GM19467 (cell line): ENCODE measurements around the gene CMTM4.
A peak's percentile ranks its signal among the peaks of the same experiment; 100 is the strongest.

Experiments
- ATAC-seq: cut with Tn5 transposase; IDR thresholded peaks from one replicate; pipeline ENCODE4 v1.9.1; 2021; ENCODE audit warnings: mild to moderate bottlenecking, moderate library complexity; ENCODE audit not compliant: unreplicated experiment

CMTM4 gene

GRCh38 chr16:66696669-66697630 is at the start of gene CMTM4:
TSS of gene CMTM4 (minus strand) at chr16:66696743. CDS start at chr16:66696525, 218 bp downstream.
- ATAC-seq: peak; percentile 85

- ATAC-seq: no peak
Measured at GRCh38 chr16:66746048-66746447, 49.5 kb upstream of the CMTM4 start.

DNA sequence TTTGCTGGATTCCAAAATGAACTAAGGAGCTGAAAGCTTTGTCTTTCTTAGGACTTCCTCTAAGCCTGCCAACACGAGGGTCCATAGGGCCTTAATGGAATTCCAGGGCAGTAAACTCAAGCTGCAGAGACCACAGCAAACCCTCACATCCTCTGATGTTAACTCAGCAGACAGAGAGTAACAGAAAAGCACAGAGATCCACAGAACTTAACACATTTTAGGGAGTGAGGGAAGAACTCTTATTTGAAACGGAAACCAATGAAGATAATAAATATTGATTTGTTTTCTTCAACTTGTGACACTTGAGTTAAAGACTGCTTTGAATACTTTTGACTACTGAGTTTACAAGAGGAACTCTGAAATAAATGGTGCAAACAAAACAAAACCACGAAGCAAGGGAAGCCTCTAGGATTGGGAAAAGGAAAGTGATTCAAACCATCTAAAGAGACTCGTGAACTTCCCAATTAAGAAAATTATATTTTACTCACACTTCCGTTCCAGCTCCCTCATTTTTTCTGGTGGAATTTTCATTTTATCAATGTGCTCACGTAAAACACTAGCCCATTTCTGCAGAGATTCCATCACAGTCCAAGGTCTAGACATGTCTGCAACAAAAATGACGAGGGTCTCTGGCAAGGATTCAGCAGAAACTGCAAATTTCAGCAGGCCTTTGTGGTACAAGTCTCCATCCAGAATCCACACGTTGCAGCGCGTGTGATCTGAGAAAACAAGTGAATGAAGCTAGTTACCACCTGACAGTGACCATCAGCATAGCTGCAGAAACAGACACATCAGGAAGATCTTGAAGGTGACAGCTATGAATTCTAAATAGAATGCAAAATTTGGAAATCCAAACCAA is 45.6 kb upstream of the CMTM4 start:
- no peak for ATAC-seq

DNA sequence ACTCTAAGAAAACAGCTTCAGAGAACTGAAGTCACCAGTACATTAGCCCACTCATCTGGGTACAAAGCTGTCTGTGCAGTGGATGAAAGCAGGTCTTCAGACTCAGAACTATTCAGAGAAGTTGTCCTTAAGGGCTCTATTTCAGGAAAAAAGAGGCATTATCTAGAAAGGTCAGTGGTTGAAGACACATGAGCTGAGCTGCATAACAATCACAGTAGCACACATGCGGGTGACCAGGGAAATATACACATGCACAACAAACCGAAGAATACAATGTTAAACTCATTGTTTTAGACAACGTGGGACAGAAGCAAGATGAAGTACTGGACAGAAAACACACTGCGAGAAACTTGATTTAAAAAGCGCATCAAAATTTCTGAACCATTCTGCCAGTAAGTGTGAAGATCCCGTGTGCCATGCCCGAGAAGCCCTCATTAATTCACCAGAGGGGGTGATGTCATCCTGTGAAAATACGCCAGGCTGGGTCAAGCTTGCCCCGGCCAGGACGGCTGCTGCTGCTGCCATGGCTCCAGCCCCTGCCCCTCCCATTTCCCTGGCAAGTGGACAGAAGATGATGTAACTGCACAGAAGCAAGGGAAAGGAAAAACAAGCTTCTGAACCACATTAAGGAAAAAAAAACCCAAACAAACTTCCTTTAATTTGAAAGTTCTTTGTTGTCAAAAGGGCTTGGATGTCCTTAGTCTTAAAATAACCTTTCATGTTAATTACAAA is 44.8 kb upstream of the CMTM4 start:
- ATAC-seq: no peak

DNA sequence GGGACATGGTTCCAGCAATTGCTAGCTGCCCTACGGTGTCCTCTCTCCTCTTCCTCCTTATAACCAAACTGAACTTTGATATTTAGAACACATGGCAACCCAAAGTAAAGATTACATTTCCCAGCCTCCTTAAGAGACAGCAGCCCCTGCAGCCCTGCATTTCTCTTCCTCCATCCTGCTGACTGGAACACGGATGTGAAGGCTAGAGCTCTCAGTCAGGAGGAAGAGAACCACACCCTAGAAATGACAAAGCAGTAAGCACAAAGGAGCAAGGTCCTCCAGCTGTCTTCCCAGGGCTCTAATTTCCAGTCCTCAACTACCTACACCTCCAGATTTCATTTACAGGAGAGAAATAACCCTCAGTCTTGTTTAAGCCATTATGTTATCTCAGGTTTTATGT is 44.0 kb upstream of the CMTM4 start:
- ATAC-seq: no peak

DNA sequence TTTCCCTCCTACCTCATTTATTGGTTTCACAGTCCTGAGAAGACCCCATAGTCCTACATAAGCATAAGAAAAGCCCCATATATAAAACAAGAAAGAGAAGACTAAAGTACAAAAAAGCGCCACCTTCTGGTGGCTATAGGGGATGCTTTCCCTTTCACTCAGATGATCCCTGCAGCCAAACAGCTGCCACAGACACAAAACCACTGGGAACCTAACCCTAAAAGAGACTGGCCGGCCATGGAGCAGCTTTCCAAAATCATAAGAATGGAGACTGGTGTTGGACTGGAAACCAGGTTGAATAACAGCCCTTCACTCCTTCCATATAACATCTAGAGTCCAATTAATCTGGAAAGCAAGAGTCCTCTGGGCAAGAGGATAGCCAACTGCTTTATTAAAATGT is 43.5 kb upstream of the CMTM4 start:
- ATAC-seq: no peak

DNA sequence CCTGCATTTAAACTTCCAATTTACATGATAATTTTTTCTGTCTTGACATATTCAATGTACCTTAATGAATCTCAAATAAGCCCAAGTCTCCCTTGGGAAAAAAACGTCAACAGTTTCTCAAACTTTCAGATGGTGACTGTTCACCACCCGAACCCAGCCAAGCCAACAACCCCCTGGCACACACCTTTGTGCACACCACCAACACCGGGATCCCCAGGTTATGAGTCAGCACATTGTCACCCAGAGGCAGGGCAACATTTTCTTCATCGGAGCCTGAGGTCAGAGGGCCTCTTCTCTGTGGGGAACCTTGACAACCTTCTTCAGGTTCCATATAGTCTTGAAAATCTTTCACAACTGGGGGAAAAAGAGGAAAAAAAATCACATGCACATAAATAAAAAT is 39.3 kb upstream of the CMTM4 start:
- no peak for ATAC-seq

- ATAC-seq: no peak
Measured at GRCh38 chr16:66731101-66731500, 34.6 kb upstream of the CMTM4 start.

GRCh38 chr16:66728804-66729203 is 32.3 kb upstream of the CMTM4 start:
- ATAC-seq: no peak

DNA sequence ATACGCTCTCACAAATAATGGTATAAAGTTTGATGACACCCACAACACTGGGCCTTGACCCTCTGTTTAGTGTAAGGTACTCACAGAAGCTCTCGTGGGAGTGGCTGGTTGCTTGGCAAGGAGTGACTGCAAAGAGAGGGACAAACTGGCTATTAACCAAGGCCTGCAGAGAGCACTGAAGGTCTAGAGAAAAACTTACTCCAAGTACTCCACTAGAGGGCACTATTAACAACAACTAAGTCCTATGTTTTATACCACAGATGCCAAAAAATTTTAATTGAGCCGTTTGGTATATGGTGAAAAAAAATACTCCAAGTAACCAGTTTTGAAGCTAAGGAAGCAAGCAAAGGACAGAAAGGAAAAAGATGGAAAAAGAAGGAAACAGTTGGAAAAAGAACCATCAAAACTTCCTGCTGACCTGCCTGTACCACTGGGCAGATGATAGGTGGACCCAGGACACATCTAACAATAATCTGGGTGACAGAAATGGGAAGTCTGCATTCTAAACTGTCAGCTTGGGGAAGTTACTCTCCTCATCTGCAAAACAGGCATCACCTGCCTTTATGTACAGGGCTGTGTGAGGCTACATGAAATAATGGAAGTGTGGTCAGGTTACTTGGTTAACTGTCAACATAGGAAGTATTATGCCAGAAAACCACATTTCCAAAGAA is 31.7 kb upstream of the CMTM4 start:
- no peak for ATAC-seq

DNA sequence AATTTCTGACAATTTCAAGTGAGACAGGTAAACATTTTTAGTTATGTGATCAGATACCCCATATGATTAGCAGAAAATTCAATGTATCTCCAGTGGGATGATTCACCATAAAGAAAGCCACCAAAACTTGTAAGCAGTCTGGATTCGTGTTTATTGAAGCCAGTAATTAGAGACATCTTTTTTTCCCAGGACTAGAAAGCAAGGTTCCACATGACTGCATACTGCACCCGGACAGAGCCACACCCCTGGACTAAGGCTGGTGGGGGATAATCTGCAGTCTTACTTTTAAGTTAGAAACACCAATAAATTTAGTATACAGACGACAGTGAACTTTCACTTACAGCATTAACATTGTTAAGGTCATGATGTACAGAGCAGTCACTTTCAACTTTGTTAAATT is 24.2 kb upstream of the CMTM4 start:
- no peak for ATAC-seq

GRCh38 chr16:66719246-66719645 is 22.7 kb upstream of the CMTM4 start:
- no peak for ATAC-seq

- ATAC-seq: no peak
Measured at GRCh38 chr16:66717776-66718175, 21.2 kb upstream of the CMTM4 start.

DNA sequence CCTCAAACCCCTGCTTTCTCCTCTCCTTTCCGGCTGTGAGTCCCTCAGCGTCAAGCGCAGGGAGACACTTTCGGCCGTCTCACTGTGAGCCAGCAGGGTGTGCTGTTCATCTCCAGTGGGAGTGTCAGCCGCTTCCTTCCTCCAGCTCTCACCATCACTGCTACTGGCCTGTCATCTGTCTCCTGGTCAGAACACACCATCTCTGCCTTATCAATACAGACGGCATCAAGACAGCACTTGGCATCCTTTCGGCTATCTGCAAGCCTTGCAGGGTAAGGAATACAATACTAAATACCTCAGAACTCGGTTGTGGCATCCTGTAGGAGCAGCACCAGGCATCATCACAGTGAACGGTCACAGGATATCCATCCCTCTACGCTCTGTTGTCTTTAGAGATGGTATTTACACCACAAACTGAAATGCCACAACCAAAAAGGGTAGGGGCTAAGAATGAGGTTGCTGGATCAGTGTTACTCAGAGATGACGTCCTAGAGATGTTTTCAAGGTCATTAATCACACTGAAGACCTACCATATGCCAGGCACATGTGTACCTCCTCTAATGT is 20.7 kb upstream of the CMTM4 start:
- ATAC-seq: no peak

DNA sequence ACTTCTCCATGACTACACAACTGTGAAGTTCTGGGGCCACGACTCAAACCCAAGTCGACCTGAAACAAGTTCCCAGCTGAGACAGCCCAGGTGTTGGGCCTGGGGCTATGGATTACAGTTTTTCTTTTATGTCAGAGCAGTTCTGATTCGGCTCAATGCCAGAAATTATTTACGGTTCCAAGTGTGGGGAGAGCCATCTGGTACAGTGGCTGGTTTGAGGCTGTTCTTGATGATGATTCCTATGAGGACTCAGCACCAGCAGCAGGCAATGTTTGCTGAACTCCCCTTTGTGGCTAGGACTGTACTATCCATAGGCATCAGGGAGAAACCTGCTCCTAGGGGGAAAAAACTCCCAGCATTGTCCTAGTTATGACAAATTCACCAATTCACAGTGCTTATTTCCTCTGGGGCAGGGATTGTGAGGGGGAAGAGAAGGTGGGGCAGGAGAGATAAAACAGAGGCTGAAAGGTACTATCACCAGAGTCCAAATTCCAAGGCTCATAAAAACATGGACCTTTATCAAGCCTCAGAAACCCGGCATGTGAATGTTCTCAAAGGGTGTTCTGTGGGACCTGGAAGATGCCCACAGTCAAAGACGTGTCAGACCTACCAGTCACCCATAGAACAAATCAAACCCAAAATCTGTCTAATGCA is 18.2 kb upstream of the CMTM4 start:
- ATAC-seq: no peak

DNA sequence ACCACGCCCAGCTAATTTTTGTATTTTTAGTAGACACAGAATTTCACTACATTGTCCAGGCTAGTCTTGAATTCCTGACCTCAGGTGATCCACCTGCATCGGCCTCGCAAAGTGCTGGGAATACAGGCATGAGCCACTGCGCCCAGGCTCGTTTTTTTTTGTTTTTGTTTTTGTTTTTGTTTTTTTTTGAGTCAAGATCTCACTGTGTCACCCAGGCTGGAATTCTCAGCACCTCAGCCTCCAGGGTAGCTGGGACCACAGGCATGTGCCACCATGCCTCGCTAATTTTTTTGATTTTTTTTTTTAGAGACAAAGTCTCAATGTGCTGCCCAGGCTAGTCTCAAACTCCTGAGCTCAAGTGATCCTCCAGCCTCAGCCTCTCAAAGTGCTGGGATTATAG is 17.5 kb upstream of the CMTM4 start:
- ATAC-seq: no peak

GRCh38 chr16:66713076-66713475 is 16.5 kb upstream of the CMTM4 start:
- no peak for ATAC-seq

GRCh38 chr16:66712512-66712911 is 16.0 kb upstream of the CMTM4 start:
- no peak for ATAC-seq

GRCh38 chr16:66711581-66711980 is 15.0 kb upstream of the CMTM4 start:
- no peak for ATAC-seq

DNA sequence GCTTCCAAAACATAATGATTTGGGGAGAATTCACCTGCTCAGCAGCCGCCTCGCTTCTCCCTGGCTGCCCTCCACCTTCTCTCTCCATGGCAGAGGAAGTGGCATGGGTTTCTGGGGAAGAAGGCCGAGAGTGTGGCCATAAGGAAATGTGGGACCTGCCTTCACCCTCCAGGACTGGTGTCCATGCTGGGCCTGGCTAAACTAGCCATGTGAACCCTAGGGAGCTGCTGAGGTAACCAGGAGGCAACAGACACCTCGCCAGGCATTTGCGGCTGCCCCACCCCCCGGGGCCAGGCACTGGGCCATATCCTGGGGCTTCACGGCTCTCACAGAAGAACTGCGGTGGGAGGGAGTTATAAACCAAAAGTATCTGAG is 9.9 kb upstream of the CMTM4 start:
- no peak for ATAC-seq
